NCI-H1694 treated with DMSO at 0.1 percent for 48 hours (cell line): ENCODE data around the gene SCIMP.
"Not testable (repeated sequence)": the region's sequence is repeated elsewhere in the genome, so short reads cannot be mapped to it uniquely, and the experiment has no call there.

Source experiments
- DNase-seq: peaks from one replicate; lab custom pipeline; 2025; lab: John Stamatoyannopoulos, UW

The SCIMP gene

DNA sequence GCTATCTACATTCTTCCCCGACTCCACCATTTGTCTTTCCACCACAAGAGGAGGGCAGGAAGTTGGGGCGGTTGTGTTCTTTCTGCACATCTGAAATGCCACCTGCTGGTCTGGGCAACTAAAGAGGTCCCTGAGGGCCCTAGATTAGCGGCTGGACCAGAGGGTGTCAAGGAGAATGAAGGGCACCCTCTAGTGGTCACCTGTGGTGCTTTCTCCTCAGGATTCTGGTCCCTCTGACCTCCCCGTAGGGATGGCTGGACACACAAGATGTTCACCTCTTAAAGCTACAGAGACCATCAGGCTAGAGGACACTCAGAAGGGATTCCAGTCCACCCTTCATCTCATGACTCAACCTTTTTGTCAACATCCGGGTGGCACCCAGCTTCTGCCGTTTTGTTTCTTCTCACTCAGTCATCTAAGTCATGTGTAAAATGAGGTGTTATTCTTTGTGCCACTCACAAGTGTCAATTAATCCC lies 2.9 kb upstream of the SCIMP start:
- no peak for DNase-seq

DNA sequence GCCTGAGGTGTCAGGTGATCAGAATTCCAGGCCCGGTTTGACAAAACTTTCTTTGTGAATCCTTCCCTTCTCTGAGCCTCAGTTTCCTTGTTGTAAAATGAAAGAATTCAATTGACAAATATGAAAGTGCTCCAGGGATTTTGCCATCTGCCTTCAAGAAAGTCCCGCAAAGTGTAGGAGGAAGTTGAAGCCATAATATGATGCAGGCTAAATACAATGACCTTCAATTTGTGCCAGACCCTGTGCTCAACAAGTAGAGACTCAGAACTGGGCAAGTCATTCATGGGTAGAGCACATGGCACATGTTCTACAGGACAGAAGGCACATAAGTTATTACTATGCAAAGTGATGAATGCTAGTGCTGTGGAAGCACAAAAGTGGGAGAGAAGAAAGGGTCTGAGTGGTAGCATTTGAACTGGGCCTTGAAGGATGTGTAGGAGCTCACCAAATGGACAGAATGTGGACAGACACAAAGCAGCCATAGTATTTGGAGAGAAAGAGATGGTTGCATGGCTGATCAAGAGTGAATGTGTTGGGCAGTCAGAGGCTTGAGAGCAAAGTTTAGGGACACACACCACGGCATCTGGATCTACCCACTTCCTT lies 2.4 kb upstream of the SCIMP start:
- DNase-seq = no peak

DNA sequence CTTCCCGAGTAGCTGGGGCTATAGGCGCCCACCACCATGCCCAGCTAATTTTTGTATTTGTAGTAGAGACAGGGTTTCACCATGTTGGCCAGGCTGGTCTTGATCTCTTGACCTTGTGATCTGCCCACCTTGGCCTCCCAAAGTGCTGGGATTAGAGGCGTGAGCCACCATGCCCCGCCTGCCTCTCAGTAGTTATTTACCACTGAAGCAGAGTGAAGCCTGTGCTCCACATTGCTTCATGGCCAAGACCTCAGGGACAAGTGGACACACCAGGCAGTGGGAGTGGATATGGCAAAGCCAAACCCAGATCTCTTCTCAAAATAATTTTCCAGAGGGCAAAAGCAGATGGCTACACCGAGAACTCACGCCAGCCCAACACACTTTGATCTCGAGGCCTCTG lies 1.2 kb downstream of the SCIMP start:
- DNase-seq = not testable (repeated sequence)

DNA sequence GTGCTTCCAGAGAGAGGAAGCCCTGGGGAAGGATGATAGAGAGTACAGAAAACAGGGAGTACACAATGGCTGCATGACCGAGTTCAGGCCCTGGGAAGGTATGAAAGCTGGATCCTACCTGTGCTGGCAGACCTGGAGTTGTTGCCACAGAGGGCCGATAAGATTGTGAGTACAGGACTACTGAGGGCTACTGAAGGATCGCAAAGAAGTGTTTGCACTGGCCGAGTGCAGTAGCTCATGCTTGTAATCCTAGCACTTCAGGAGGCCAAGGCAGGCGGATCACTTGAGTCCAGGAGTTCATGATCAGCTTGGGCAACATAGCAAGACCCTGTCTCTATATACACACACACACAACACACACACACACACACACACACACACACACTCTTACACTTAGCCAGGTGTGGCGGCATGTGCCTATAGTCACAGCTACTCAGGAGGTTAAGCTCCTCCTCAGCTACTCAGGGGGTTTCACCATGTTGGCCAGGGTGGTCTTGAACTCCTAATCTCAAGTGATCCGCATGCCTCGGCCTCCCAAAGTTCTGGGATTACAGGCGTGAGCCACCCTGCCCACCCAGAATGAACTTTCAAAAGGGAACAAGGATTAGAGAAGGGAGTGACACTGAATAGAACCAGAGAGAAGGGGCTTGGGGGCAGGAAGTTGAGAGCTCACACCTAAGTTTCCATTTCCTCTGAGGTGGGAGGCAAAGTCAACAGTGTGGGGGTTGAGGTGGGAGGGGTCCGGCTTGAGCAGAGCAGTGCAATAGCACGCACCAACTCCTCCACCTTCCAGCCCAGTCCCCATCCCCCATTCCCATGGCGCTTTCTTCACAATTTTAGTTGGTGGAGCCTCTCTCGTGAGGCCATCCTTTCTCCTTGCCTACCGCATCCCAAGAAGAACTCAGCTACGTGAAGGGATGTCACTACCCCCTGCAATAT lies 7.5 kb downstream of the SCIMP start:
- DNase-seq = no peak

DNA sequence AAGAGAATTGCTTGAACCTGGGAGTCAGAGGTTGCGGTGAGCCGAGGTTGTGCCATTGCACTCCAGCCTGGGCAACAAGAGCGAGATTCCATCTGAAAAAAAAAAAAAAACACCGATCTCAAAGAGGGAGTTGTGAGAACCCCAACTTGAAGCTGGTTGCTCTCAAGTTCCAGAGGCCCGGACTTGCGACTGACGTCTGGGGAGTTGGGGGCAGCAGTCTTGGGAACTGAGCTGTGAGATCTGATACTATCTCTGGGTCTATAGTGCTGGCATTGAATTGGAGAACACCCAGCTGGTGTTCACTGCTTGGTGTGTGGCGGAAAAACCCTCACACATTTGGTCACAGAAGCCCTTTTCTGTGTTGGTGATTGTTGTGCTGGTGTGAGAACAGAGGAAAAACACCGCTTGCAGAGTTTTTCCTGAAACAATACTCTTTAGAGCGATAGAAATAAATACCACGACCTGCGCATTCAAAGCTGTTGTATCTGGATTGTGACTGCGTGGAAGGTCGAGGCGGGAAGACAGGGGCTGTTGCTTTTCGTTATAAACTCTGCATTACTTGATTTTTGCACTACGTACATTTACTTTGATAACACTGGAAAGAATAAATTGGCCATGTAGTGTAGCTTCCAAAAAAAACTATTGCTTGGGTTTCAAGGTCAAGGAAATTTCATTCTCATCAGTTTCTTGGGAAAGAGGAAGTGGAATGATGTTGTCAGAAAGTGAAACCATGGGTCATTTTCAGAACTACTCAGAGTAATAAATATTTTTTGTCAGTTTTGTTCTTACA lies 8.8 kb downstream of the SCIMP start:
- no peak for DNase-seq

DNA sequence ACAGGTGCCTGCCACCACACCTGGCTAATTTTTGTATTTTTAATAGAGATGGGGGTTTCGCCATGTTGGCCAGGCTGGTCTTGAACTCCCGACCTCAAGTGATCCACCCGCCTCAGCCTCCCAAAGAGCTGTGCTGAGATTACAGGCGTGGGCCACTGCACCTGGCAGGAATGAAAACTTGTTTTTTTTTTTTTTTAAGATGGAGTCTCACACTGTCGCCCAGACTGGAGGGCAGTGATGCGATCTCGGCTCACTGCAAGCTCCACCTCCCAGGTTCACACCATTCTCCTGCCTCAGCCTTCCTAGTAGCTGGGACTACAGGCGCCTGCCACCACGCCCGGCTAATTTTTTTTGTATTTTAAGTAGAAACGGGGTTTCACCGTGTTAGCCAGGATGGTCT lies 12.7 kb downstream of the SCIMP start:
- not testable (repeated sequence) for DNase-seq

DNA sequence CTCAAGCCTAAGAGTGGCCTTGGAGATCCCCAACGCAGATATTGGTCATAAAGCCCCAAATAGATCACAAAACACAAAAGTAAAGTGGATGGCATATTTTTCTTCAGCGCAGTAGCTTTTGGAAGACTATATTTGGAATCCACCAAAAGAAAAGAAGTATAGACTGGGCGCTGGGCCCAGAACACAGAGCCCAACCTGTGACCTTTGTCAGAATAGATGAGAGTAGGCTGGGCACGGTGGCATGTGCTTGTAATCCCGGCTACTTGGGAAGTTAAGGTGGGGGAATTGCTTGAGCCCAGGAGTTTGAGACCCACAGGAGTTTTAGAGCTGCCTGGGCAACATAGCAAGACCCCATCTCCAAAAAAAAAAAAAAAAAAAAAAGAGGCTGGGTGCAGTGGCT lies 14.6 kb downstream of the SCIMP start:
- DNase-seq = no peak

DNA sequence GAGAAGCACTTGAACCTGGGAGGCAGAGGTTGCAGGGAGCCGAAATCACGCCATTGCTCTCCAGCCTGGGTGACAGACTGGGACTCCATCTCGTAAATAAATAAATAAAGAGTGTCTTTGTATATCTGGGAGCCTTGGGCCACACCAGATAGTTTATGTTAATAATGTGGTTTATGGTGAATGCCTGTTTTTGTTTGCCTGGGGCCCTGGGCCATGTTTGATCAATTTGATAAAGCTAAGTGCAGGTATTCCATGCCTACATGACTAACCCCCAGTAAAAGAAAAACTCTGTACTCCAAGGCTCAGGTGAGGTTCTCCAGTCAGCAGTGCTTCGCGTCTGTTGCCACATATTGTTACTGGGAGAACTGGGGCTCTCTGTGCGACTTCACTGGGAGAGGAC lies 15.1 kb downstream of the SCIMP start:
- no peak for DNase-seq

DNA sequence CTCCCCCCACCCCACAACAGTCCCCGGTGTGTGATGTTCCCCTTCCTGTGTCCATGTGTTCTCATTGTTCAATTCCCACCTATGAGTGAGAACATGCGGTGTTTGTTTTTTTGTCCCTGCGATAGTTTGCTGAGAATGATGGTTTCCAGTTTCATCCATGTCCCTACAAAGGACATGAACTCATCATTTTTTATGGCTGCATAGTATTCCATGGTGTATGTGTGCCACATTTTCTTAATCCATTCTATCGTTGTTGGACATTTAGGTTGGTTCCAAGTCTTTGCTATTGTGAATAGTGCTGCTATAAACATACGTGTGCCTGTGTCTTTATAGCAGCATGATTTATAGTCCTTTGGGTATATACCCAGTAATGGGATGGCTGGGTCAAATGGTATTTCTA lies 17.1 kb downstream of the SCIMP start:
- DNase-seq = not testable (repeated sequence)

DNA sequence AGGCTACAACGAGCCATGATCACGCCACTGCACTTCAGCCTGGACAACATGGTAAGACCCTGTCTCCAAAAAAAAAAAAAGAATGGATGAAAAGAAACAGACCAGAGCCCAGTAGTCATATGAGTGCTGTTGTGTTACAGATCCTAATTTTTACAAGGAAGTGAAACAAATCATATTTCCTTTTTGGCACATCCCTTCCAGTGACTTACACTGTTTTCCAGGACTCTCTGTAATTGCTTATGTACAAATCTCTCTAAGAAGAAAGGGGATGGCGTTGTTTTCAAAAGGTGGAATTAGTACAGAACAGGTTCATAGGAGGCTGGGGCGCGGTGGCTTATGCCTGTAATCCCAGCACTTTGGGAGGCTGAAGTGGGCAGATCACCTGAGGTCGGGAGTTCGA lies 23.2 kb downstream of the SCIMP start:
- DNase-seq = no peak

DNA sequence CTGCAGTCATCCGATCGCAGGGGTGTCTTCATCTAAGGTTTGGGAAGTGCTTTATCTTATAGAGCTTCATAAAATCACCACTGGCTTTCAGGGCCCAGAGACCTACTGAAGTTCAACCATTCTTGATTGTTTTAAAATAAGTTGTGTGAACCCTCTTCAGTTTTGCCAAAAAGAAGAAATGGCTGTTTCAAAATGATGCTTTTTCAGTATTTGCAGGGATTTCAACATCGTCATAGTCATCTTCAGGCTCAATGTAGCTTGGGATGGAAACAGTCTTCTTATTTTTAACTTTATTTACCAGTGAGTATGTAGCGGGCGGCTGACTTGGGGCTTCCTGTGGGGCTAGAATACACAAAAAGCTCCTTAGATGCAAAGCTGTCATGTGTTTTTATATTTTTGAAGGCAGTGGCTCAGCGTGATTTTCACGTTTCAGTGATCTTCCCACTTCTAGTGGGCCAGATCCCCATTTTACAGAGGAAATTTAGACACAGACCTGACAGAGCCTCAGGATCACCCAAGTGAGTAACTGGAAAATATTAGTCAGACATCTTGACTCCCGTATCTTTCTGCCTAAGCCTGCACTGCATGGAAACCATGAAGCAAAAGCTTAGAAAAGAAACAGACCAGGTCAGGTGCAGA lies 23.9 kb downstream of the SCIMP start:
- no peak for DNase-seq

DNA sequence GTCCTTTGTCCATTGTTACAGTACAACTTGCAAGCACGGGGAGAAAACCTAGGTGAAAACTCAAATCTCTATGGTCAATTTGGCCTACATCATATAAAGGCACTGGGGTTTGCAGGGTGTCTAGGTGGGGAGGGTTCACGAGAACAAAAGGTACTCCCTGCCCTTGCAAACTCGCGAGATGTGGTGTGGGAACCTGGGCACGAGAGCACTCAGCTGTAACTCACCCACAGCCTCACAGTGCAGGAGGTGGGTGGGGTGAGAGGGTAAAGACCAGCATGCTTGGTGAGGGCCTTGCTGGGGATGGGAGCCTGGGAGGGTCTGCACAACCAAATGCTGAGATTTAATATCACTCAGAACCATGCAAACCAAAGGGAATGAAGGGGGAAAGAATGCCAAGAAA lies 24.6 kb downstream of the SCIMP start:
- no peak for DNase-seq

DNA sequence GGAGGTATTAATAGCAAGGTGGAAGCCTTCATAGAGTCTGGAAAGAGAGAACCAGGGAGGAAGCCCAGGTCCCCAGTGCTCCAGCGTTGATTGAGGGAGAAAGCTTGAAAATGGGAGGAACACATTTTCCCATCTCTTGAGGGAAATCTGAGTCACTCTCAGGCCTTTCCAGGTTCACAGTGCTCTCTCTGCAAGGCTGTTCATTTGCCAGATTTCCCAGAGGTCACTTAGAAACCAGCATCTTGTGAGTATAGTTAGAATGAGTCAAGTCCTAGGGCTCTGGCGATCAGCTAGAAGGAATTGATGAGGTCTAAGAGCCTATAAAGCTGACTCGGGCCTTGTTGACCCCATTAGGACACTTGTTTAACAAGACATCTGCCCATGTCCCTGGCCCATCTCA lies 25.3 kb downstream of the SCIMP start:
- DNase-seq = no peak

DNA sequence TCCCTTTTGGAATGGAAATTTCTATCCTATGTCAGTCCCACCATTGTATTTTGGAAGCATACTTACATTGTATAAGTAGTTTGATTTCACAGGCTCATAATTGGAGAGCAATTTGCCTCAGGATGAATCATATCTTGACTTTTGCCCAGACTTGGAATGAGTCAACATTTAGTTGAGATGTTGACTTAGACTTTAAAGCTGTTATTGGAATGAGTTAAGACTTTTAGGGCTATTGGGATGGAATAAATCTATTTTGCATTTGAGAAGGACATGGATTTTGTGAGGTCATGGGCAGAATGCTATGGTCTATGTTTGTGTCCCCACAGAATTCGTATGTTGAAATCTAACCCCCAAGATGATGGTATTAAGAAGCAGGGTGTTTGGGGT lies 30.8 kb downstream of the SCIMP start:
- no peak for DNase-seq

DNA sequence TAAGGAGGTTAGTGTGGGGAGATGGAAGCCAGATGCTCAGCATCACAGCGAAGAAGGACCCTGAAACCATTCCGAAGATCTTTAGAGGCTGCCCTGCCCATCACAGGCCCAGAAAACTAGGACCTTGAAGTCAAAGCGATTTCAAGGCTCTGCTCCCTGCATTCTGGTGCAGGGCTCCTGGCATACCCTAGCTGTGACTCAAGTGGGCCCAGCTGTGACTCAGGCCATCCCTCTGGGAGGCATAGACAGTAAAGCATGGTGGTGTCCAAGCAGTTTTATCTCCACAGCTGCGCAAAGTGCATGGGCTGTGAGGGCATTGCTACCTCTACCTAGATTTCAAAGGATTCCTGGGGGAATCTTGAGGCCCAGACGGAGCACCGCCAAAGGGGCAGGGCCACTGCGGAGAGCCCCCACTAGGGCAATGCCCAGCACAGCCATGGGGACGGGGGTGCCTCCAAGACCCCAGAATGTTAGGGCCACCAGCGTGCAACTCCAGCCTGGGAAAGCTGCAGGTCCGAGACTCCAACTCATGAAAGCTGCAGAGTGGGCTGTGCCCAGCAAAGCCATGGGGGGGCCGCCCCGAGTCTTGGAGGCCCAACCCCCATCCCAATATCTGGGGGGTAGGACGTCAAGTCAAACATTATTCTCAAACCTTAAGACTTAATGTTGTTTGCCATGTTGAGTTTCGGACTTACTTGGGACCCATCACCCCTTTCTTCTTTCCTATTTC lies 31.3 kb downstream of the SCIMP start:
- DNase-seq = no peak

DNA sequence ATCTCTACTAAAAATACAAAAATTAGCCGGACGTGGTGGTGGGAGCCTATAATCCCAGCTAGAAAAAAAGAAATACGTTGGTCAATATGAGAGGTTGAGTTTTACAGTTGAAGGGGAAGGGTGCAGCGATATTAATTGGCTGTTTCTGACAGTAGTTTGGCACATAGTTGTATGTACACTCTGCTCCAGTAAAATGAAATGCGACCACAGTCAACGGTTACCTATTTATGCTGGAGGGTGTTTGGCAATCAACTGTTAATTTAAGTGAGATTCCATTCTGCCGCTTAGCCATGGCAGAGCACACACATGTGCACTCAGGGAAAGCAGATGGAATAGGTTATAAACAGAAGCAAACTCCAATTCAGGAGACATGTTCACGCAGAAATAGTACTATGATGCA lies 33.6 kb downstream of the SCIMP start:
- DNase-seq = no peak

DNA sequence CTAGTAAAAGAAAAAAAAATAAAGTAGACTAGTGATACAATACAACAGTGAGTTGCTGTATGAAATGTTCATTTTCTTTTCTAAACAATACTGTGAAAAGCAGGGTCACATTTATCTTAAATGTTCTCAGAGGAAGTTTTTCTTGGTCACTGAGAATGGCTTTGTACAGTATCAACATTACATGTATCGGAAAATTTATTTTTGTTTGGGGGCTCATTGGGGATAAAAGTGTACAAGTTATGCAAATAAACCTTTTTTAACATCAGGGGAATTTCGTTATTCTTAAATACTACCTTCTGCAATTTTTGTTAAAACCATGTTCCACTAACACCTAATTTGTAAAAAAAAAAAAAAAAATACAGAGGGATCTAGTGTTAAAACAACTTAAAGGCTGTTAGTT lies 34.3 kb downstream of the SCIMP start:
- DNase-seq = no peak

DNA sequence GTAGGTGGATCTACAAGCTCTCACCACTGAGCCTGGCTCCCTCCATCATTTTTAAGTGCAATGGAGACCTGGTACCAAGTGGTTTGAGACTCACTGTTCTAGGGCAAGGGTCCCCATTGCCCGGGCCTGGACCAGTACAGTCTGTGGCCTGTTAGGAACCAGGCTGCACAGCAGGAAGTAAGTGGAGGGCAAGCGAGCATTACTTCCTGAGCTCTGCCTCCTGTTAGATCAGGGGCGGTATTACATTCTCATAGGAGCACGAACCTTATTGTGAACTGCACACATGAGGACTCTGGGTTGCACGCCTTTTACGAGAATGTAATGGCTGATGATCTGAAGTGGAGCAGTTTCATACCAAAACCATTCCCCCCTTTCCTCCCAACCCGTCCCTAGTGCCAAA lies 36.2 kb downstream of the SCIMP start:
- DNase-seq = no peak

DNA sequence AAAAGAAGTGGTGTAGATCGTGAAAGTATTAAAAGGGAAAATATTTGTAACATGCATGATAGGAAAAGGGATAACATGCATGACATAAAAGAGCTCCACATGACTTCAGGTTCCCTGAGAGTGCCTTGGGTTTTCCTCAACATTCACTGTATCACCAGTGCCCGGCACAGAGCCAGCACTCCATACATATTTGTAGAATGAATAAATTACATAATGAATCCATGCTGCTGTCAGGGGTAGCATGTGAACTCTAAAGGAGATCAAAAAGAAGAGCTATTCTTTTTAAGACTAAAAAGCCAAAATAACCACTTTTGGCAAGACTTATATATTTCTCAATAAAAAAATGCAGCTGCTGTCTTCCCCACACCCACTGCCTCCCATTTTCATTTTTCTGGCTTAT lies 40.3 kb downstream of the SCIMP start:
- no peak for DNase-seq

DNA sequence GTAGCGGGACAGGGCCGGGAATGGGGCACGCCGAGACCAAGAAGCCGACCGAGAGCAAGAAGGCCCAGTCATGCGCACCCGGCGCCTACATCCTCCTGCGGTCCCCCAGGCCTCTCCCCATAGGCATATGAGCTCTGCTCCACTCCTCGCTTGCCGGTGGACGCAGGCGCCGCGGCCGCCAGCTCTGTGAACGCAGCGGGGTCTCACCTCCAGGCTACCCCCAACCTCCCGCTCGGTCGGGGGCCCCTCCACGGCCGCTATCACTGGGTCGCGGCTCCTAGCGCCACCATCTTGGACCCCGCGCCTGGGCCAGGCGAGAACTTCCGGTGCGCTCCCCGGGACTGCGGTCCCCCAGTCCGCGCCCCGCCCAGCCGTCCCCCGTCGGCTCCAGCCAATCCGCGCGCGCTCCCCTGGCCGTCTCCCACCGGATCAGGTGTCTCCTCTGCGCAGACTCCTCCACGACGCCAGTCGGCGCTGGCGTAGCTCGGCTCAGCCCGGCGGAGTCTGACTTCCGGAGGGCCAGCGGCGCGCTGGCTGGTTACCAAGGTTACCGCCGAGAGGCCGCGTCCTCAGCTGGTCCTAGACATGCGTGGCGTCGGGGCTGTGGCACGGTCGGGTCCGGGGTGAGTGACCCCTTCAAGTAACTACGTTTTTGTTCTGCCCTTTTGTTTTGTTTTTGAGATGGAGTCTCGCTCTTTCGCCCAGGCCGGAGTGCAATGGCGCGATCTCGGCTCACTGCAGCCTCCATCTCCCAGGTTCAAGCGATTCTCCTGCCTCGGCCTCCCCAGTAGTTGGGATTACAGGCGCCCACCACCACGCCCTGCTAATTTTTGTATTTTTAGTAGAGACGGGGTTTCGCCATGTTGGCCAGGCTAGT lies 42.9 kb downstream of the SCIMP start, which contains the start of gene ZNF594:
ZNF594 (minus strand) TSS at position 328 of the 877 bp plus-strand sequence. CDS start 7,612 bp downstream, outside the sequence.
- DNase-seq = peak; percentile 93
